ENCODE measurements around the gene AMN1. TPM values are rescaled to one million over a fixed set of nuclear protein-coding genes. Genes with fewer than 3 reads are reported as not detected.

The AMN1 gene
- total RNA-seq, 1 donor from 2014 or later, result 3.9 TPM

Other genes starting within 250 kb of the AMN1 start
- gene DENND5B, start 137.9 kb downstream of the AMN1 start, total RNA-seq, result 19.9 and 22.7 TPM in 2 replicates
- gene ETFBKMT, start 69.3 kb downstream of the AMN1 start, total RNA-seq, result 2.1 and 2.2 TPM in 2 replicates
- gene RESF1, start 230.4 kb upstream of the AMN1 start, total RNA-seq, result 19.9 and 22.2 TPM in 2 replicates